Measurements from ENCODE around the gene KCNC4.

GRCh38 chr1:110216844-110217444 lies 6.8 kb downstream of the KCNC4 start:
- TF ChIP-seq CTCF (conservative IDR thresholded peaks at IDR 0.05 in 1 of 2, IDR thresholded peaks at IDR 0.05 in 1 of 2; ENCODE audit: extremely low read depth in 1 of 2, insufficient read depth in 1 of 2, low read depth in 1 of 2, low read length in 2 of 2) (no peak), EZH2 (IDR thresholded peaks at IDR 0.05; ENCODE audit: borderline replicate concordance, low read length) (no peak)

Data from mammary epithelial cell (primary cell).